Dermis blood vessel endothelial cell (primary cell): ENCODE measurements around the gene CCNY. TPM values are rescaled to one million over a fixed set of nuclear protein-coding genes. Genes with fewer than 3 reads are reported as not detected.
"Not testable (repeated sequence)": the region's sequence is repeated elsewhere in the genome, so short reads cannot be mapped to it uniquely, and the experiment has no call there.

Experiments
- DNase-seq: peaks from one replicate; pipeline ENCODE4 v3.0.0; 2010
- total RNA-seq: library from RNA; depleted of rRNA; stranded (reverse); fragments of >200 nt; gene quantifications from 2 replicates; pipeline ENCODE4 v1.2.3, GENCODE V29; 2014

CCNY gene
- total RNA-seq, 1 donor from 2014 or later: 99.4 TPM

DNA sequence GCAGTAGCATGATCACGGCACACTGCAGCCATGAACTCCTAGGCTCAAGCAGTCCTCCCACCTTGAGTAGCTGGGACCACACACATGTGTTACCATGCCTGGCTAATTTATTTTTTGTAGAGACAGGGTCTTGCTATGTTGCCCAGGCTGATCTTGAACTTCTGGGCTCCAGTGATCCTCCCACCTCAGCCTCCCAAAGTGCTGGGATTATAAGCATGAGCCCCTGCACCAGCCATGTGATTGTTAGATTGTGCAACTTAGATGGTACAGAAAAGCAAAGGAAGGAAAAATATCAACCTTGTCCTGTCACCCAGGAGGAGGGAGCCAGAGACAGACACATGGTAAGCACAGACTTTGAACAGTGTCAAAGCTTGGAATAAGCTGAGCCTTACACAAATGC, 73.5 kb downstream of the CCNY start:
- no peak for DNase-seq

DNA sequence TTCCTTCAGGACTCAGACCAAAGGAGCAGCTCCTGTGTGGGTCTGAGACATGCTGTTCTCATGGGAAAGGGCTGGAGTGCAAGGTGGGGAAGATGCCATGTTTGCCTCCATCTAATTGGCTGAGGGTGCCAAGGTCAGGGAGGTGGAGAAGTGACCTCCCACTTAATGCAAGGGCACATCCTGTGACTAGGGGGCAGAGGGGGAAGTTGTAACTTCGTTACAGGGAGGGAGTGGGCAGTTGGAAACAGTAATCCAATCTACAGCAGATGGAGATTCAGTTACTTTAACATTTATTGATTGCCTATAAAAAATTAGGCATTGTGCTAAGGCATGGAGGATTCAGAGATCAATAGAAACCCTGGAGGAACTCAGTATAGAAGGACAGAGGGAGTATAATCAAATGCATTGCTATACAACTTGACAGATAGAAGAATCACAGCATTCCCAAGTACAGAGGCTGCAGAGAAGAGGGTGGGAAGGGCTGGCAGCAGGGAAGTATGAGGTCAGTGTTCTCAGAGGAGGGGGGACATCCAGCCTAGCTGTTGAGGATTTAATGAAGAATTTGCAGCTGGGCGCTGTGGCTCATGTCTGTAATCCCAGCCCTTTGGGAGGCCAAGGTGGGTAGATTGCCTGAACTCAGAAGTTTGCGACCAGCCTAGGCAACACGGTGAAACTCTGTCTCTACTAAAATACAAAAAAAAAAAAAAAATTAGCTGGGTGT, 75.9 kb downstream of the CCNY start:
- no peak for DNase-seq

- DNase-seq: peak; percentile 25
Observed at GRCh38 chr10:35412900-35413491, 76.7 kb downstream of the CCNY start.

GRCh38 chr10:35413985-35414861, 77.9 kb downstream of the CCNY start:
- peak; percentile 42 for DNase-seq

GRCh38 chr10:35415505-35415904, 79.2 kb downstream of the CCNY start:
- DNase-seq: no peak

DNA sequence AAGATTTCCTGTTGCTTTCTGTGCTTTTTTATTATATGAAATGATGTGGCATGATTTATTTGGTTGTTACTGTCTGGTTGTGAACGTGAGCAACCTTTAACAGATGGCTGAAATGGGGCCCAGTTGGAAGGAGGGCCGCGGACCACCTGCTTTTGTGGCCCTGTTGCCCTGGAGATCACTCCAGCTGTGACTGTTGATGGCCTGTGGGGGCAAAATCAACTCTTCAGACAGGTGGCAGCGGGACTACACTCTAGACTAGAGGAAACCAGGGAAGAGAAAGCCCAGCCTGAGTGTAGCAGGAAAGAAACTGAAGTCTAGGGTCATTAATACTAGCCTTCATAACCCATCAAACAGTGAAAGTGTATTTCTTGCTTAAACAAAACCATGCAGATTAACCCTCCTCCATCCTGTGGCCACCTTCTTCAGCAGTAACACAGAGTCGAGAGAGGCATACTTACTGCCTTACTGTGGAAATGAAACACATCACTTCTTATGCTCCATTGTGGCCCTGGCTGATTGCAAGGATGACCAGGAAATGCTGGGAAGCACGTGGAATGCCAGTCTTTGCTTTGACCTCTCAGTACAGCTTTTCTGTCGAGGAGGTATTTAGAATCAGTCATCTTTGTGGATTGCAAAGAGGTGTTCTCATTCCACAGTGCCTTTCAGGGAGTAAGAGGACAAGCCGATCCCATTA, 80.5 kb downstream of the CCNY start:
- DNase-seq: peak; percentile 44

DNA sequence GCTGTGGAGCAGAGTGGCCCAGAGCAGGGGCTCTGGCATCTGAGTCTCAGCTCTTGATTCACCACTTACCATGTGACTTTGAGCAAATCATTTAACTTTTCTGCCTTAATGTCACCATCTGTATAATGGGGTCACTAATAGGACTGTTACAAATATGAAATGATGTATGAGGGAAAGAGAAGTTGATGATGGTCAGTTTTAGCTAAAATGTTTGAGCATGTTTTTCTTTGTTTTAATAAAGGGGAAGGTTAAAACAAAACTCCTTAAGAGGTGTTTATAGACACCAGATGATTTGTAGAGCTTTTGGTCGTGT, 81.0 kb downstream of the CCNY start:
- DNase-seq: no peak

GRCh38 chr10:35417795-35418194, 81.5 kb downstream of the CCNY start:
- no peak for DNase-seq

GRCh38 chr10:35418580-35418979, 82.3 kb downstream of the CCNY start:
- not testable (repeated sequence) for DNase-seq

DNA sequence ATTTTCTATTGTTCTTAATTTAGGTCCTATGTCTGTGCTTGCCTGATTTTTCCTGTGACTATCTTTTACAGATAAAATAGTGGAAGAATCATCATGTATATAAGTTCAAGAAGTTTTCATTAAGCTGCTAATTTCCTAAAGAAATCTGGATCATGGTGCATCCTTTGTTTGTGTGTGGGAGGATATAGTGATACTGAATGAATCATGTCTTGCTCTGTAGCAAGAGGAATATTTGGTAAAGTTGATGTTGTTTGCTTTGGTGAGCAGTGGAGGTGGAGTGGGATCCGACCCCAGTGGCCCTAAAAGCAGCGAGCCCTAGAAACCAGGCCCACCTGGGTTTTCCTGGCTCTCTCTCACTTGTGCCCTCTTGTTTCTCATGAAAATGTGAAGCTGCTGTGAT, 83.7 kb downstream of the CCNY start:
- DNase-seq: peak; percentile 45

- DNase-seq: no peak
Observed at GRCh38 chr10:35420827-35421552, 84.7 kb downstream of the CCNY start.

- DNase-seq: peak; percentile 83
Observed at GRCh38 chr10:35421553-35422178, 85.4 kb downstream of the CCNY start.

DNA sequence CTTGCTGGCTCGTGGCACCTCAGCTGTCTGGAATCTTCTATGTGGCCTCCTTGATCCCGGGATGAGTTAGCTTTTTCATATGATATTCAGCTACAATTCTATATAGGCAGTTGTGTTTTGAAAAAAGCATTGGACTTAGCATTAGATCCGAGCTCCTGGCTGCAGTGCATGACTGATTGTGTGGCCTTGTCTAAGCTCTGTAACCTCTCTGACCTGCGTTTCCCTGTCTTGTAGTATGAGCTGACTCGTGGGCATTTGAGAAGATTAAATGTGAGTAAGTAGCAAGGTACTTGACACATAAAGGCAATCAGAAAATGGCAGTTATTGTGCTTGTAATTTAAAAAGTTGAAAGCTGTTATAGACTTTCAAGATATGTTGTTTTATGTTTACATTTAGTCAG, 85.9 kb downstream of the CCNY start:
- peak; percentile 95 for DNase-seq

DNA sequence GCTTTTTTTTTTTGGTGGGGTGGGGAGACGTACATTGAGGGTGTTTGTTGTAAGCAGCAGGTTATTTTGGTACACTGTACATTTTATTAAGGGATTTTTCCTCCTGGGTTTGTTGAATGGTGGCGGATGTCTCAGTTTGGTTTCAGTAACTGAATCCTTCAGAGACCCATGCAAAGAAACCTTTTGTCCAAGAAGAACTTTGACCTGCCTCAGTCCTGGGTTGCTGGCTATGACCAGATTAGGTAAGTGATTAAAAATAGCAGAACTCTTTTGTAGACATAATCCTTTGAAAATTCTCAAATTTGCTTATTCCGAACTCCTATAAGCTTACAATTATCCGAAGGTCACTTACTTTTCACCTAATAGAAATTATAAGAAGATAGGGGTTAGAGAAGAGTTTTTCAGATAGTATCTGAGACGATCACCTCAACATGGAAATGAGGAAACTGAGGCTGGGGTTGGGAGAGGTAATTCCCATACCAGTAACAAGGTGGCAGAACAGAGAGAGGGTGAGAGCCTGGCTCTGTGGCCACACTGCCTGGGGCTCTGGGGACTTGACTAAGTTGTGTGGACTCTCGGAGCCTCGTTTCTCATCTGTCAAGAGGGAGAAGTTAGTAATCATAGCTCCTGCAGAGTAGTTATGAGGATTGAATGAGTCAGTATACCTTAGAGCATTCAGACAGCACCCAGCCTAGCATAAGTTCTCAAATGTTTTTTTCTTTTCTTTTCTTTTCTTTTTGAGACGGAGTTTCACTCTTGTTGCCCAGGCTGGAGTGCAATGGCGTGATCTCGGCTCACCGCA, 87.4 kb downstream of the CCNY start:
- no peak for DNase-seq

GRCh38 chr10:35424680-35425285, 88.5 kb downstream of the CCNY start:
- DNase-seq: peak; percentile 47

- no peak for DNase-seq
Observed at GRCh38 chr10:35425595-35425994, 89.3 kb downstream of the CCNY start.

GRCh38 chr10:35426657-35427056, 90.3 kb downstream of the CCNY start:
- no peak for DNase-seq

GRCh38 chr10:35427543-35427942, 91.2 kb downstream of the CCNY start:
- DNase-seq: no peak

- DNase-seq: no peak
Observed at GRCh38 chr10:35428521-35428920, 92.2 kb downstream of the CCNY start.

DNA sequence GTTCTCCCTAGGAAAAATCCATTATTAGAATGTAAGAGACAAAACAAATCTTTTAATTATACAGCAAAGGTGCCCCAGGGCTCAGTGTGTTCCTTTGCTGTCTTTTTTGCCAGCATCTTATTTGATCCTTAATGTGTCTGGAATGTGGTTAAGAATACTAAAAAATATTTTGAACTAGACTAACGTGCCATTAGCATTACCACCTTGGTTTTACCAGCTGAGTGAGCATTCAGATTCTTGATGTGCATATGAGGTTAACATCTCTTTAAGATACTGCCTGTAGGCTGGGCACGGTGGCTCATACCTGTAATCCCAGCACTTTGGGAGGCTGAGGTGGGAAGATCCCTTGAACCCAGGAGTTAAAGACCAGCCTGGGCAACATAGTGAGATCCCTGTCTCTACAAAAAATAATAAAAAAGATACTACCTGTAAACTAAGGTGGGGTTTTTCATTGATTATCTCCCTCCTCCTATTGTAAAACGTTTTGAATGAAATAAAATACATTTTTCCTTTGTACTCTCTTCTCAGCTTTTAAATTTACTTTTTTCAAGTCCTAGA, 96.6 kb downstream of the CCNY start:
- DNase-seq: no peak
